ENCODE results near the gene WDCP.
"Not testable (repeated sequence)": the region's sequence is repeated elsewhere in the genome, so short reads cannot be mapped to it uniquely, and the experiment has no call there.

GRCh38 chr2:24043133-24043532 lies 4.1 kb downstream of the WDCP start:
- not testable (repeated sequence) for TF ChIP-seq RAD21 (IDR thresholded peaks at IDR 0.05; ENCODE audit: low read depth); CTCF (IDR thresholded peaks at IDR 0.05 in 2 of 3, conservative IDR thresholded peaks at IDR 0.05 in 1 of 3; ENCODE audit: borderline replicate concordance in 1 of 3, insufficient read depth in 1 of 3, low read depth in 2 of 3, low read length in 2 of 3)

Data from HCT116 (cell line).